HK-2 (cell line): ENCODE results near the gene PERM1.

Source experiments
- DNase-seq: peaks from one replicate; pipeline ENCODE4 v3.0.0-alpha.2; 2018; ENCODE audit not compliant: unreplicated experiment

PERM1 gene

GRCh38 chr1:964691-965525 is 17.0 kb downstream of the PERM1 start:
- DNase-seq, result no peak

GRCh38 chr1:963746-964525 is 18.0 kb downstream of the PERM1 start:
- no peak for DNase-seq

GRCh38 chr1:963301-963651 is 18.6 kb downstream of the PERM1 start:
- no peak for DNase-seq

GRCh38 chr1:962381-963300 is 19.3 kb downstream of the PERM1 start:
- DNase-seq, result no peak

- no peak for DNase-seq
Measured at GRCh38 chr1:961132-961669, 20.7 kb downstream of the PERM1 start.

GRCh38 chr1:960363-961131 is 21.3 kb downstream of the PERM1 start, which contains the start of gene KLHL17:
TSS of gene KLHL17 (plus strand) at chr1:960584. CDS start at chr1:960694, 110 bp downstream.
- DNase-seq, result peak; percentile 73

GRCh38 chr1:959731-960362 is 22.0 kb downstream of the PERM1 start:
- no peak for DNase-seq

- peak; percentile 95 for DNase-seq
Measured at GRCh38 chr1:958823-959730, 22.8 kb downstream of the PERM1 start, which contains the start of gene NOC2L. TSS of gene NOC2L (minus strand) at chr1:959256. CDS start at chr1:959240, 16 bp downstream.

- DNase-seq, result no peak
Measured at GRCh38 chr1:956636-957035, 25.3 kb downstream of the PERM1 start.

GRCh38 chr1:955474-955873 is 26.4 kb downstream of the PERM1 start:
- no peak for DNase-seq

- no peak for DNase-seq
Measured at GRCh38 chr1:954927-955326, 27.0 kb downstream of the PERM1 start.

GRCh38 chr1:953524-954320 is 28.2 kb downstream of the PERM1 start:
- no peak for DNase-seq

- DNase-seq, result no peak
Measured at GRCh38 chr1:952603-953002, 29.3 kb downstream of the PERM1 start.

- no peak for DNase-seq
Measured at GRCh38 chr1:952201-952600, 29.7 kb downstream of the PERM1 start.

GRCh38 chr1:951364-951763 is 30.5 kb downstream of the PERM1 start:
- DNase-seq, result no peak

- DNase-seq, result no peak
Measured at GRCh38 chr1:950881-951280, 31.0 kb downstream of the PERM1 start.

- no peak for DNase-seq
Measured at GRCh38 chr1:950268-950667, 31.6 kb downstream of the PERM1 start.

- DNase-seq, result no peak
Measured at GRCh38 chr1:947958-948357, 33.9 kb downstream of the PERM1 start.
